ENCODE results near the gene CLDN6.

Gene CLDN6

DNA sequence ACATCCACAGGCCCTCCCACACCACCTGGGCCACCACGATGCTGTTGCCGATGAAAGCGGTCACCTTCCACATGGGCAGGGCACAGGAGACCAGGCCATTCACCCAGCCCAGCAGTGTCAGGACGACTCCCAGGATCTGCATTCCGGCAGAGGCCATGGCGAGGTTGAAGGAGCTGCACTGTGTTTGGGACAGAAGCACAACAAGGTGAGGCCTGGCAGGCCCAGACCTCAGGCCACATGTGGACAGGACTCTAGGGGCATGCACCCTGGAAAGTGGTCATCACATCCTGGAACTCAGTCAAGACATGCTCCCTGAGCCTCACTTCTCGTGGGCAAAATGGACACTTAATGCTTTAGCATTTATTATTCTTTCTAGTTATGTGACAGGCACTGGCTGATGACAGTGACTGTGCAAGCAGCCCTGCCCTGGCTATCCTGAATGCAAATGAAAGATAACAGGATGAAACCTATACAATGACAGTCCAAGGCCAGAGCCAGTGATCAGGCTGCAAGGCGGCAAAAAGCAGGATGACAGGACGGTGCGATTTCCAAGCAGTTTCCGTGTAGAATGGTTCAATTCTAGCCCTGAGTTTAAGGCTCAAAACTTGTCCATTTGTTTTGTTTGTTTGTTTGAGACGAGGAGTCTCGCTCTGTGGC, 2.0 kb downstream of the CLDN6 start:
- FAIRE-seq (no peak), DNase-seq (ENCODE audit: insufficient read length, low spot score) (no peak)

DNA sequence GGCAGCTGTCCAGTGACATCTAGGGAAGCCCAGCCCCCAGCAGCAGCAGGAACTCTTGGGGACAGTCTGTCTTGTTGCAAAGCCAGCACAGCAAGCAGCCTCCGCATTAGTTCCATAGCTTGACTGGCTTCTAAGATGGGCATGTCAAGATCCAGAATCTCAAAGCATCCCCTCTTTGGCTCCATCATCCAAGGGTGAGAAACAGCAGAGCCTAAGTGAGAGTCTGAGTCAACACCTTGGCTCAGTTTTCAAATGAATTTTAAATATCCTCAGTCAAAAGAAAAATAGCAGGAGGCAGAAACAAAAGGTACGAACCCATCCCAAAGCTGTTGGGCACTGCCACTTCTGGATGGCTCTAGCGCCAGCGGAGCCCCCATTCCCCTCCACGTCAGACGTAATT, 3.0 kb downstream of the CLDN6 start:
- DNase-seq (ENCODE audit: insufficient read length, low spot score) (no peak), FAIRE-seq (no peak)

DNA sequence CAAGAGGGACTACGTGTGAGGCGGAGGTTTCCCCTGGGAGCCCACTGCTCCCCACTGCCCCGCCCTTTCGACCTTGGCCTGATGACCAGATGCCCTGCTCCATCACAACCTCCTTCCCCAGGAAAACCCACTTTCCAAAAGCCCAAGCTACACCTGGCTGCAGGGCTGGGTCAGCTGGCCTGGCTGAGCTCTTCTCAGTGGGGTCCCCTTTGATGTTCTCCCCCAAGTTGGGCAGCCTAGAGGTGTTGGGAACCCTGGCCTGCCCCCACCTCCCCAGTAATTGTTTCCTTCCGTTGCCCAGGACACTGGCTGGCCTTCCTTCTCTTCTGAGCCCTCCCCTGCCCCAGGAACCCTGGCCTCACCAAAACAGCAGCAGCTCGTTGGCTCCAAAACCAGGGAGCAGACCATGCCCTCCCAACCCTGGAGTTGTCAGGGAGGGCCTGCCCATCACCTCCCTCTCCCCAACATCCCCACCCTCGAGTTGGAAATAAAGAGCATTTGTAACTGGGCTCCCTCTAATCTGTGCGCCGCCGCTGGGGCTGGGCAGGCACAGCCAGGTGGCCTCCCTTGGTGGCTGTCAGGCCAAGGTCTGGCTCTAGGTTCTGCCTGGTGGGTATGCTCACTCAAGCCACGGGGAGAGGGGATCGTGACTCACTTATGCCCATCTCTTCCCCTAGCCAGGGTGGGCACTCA, 3.8 kb downstream of the CLDN6 start:
- no peak for FAIRE-seq

DNA sequence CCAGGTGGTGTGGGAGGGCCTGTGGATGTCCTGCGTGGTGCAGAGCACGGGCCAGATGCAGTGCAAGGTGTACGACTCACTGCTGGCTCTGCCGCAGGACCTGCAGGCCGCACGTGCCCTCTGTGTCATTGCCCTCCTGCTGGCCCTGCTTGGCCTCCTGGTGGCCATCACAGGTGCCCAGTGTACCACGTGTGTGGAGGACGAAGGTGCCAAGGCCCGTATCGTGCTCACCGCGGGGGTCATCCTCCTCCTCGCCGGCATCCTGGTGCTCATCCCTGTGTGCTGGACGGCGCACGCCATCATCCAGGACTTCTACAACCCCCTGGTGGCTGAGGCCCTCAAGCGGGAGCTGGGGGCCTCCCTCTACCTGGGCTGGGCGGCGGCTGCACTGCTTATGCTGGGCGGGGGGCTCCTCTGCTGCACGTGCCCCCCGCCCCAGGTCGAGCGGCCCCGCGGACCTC, 4.5 kb downstream of the CLDN6 start:
- DNase-seq (ENCODE audit: insufficient read length, low spot score) = no peak
- FAIRE-seq = no peak

More for the DNA sequence above, 3.8 kb downstream of the CLDN6 start:
- DNase-seq (ENCODE audit: insufficient read length, low spot score) = no peak

DNA sequence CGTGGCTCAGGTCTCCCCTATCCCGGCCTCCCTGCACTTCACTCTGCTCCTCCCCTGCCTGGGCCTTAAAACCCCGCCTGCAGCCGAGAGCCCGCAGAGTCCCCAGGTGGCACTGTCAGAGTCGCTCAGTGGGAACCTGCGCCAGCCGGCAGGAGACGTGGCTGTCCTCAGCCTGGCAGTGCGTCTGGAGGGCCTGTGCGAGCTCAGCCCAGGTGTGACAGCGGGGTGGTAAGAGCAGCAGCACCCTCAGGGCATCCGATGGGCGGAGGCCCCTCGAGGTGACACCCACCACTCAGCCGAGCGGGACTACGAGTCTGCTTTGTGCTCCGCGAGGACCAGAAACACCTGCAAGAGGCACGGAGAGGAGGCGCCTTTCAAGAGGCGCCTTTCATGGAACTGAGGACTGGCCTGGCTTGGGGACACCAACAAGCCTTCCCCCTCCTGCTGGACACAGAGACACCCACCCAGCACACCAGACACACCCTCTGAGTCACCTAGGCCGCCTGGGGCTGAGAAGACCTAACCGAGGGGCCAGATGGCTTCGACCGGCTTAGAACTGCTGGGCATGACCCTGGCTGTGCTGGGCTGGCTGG, 5.1 kb downstream of the CLDN6 start, which contains the start of gene CLDN9:
TSS of gene CLDN9 (plus strand) at position 96 of the 593 bp plus-strand sequence. CDS start at position 536, 440 bp downstream.
- DNase-seq (ENCODE audit: insufficient read length, low spot score) (no peak), FAIRE-seq (peak; percentile 91)

DNA sequence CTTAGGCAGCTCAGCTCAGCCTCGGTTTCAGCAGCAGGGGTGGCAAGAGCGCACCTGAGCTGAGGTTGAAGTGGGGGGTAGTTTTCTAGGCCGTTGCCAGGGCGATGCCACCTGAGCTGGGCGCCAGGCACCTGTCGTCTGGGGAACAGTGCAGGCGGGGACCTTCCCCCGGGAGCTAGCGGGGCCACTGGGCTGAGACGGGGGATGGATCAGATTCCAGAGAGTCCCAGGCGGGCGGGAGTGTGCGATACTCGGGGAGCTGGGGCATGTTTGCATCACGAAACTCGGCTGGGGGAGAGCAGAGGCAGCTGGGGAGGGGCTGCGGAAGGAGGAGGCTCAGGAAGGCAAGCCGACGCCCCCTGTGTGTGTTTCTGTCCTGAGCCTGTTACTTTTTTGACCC, 5.7 kb downstream of the CLDN6 start:
- FAIRE-seq (no peak), DNase-seq (ENCODE audit: insufficient read length, low spot score) (no peak)

DNA sequence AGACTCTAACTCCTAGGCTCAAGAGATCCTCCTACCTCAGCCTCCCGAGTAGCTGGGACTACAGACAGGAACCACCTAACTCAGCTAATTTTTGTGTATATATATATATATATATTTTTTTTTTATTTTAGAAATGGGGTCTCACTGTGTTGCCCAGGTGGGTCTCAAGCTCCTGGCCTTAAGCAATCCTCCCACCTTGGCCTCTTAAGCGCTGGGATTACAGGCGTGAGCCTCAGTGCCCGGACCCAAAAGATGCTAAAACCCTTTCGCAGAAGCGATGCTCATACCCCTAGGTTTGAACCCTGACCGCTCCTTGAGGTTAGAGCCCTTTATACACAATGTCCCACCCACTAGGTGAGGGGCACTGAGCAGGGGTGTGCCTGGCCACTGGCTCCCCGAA, 7.5 kb downstream of the CLDN6 start:
- FAIRE-seq (no peak), DNase-seq (ENCODE audit: insufficient read length, low spot score) (no peak)

DNA sequence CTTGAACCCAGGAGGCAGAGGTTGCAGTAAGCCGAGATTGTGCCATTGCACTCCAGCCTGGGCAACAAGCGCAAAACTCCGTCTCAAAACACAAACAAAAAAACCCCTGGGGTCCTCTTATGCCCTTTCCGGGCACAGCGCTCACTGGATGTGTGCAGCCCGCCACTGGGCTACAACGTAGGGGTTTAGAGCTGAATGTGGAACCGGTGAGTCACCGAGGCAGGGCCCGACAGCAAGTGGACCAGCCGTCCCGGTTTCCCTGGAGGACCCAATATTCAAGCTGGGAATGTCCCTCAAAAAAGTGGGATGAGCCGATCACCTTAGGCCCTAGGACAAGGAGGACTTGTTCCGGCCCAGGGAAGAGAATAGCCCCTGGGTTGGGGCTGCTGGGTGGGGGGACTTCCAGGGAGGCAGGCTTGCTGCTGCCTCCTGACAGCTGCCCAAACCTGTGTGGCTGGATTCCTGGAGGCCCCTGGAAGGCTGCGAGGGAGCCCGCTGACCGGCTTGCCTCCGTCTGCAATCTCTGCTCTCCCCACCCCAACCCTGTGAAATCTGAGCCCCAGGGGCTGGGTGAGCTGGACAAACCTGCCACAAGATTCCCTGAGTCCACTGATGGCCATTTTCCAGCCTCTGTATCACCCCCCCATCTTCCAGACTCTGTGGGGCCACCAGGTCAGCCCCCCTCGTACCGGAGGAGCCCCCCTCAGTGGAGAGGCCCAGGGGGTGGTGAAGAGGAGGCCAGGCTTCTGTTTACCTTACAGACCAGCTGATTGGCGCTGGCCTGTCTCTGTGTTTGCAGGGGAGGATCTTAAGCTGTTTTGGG, 8.2 kb downstream of the CLDN6 start:
- peak; percentile 43 for DNase-seq (ENCODE audit: insufficient read length, low spot score)
- peak; percentile 23 for FAIRE-seq

DNA sequence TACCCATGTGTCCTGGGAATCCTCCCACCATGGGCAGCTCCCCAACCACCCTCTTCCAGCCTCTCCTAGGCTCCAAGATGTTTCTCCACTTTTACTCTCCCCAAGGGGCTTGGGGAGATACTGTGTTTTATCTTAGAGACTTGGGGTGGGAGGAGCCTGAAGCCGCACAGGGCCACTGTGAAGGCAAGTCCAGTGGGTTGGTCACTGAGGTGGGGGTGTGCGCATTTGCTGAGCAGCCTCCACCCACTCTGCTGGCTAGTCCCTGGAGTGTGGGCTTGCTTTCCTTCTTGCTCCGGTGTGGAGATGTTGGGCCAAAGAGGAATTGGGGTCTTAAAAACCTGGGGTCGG, 9.3 kb downstream of the CLDN6 start:
- DNase-seq (ENCODE audit: insufficient read length, low spot score) = no peak
- no peak for FAIRE-seq

DNA sequence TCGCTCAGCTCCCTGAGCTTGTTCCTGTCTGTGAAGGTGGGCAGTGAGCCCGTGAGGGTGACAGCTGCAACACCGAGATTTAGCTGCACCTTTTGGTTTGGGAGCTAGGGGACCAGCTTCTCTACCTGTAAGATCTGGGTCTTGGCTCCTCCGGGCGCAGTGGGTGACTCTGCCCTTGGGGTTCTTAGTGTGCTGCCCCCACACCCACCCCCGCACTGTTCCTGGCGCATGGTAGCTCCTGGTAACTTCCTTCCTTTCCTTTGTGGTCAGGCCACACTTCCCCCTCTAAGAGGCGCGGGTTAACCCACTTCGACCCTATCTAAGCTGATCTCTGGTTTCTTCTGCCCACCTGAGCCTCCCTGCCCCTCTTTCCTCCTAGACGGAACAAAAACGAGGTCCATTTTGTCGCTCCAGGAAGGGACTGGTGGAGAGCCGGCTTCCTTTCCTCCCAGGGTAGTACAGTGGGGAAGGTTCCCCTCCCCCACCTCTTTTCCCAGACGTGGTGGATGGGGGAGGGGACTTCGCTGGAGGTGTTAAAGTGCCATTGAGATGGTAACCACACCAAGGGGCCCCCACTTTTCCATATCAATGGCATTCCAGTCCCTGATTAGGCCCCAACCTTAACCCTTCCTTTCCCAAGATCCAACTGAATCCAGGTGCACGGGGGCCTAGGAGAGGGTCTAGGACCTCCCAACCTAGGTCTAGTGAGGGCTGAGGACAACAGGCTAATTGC, 9.9 kb downstream of the CLDN6 start:
- DNase-seq (ENCODE audit: insufficient read length, low spot score) = no peak
- no peak for FAIRE-seq

DNA sequence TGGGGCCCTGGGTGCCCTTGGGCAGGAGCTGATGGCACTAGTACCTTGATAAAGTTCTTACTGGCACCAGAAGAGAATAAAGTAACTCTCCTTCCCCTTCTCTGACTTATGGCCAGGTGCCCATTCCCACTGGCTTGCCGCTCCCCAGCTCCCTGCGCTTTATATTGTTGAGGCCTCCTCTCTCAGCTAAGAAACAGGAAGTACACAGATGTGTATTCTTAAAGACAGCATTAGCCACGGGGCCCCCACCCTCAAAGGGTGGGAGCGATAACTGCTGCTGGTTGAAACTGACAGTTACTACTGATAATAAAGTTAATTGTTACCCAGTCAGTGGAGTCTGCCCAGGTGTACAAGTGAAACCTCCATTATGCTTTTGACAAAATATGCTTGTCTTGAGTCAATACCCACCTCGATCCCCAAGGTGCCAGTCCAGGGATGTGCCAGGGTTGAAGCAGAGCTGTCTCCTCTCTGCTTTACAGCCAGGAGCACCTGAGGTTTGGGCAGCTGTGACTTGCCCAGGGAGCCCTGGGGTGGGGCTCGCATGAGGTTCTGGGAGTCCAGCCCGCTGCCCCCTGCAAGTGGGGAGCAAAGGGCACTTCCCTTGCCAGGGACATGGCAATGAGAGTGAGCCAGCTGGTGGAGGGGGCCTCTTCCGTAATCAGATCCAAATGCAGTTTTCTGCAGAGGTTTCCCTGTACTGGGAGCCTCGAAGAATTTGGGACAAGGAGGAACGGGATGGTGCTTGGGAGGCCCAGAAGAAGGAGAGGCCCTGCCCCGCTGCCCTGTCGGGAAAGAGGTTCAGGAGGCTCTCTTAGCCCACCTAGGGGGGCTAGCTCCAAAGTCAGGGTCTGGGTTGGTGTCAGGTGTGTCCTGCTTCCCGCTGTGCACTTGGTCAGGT, 10.7 kb downstream of the CLDN6 start:
- FAIRE-seq (no peak), DNase-seq (ENCODE audit: insufficient read length, low spot score) (no peak)

DNA sequence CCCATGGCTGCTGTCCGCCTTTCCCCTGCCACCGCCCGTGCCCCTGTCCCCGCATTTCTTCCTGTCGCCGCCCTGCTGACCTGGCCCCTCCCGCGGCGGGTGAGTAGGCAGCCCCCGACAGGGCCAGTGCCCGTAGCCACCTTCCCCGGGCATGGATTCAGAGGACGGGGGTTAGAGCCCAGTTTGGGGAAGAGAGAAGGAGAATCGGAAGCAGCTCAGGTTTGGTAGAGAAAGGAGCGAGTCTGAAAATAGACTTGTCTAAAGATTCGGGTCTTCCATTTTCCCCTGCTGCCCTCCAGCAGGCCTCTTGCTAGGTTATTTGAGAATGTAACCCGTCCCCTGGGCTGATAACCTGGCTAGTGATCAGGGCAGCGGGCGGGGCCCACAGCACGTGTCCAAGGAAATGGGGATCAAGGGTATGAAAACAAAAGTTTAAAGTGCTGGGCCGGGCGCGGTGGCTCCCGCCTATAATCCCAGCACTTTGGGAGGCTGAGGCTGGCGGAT, 13.2 kb downstream of the CLDN6 start:
- no peak for FAIRE-seq
- DNase-seq (ENCODE audit: insufficient read length, low spot score) = peak; percentile 28

DNA sequence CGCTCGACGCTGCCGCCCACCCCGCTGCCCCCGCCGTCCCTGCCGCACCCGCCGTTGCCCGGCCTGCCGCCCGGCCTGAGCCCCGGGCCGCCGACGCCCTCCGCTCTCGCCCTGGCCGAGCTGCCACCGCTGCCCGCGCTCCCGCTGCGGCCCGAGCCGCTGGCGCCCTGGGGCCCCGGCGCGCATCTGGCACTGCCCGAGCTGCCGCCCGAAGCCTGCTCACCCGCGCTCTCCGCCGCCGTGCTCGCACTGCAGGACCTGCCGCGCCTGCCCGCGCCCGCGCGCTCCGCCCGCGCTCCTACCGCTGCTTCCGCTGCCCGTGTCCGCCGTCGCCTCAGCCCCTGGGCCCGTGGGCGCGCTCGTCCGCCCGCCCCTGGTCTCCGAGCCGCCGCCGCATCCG, 13.7 kb downstream of the CLDN6 start:
- FAIRE-seq (no peak), DNase-seq (ENCODE audit: insufficient read length, low spot score) (no peak)

DNA sequence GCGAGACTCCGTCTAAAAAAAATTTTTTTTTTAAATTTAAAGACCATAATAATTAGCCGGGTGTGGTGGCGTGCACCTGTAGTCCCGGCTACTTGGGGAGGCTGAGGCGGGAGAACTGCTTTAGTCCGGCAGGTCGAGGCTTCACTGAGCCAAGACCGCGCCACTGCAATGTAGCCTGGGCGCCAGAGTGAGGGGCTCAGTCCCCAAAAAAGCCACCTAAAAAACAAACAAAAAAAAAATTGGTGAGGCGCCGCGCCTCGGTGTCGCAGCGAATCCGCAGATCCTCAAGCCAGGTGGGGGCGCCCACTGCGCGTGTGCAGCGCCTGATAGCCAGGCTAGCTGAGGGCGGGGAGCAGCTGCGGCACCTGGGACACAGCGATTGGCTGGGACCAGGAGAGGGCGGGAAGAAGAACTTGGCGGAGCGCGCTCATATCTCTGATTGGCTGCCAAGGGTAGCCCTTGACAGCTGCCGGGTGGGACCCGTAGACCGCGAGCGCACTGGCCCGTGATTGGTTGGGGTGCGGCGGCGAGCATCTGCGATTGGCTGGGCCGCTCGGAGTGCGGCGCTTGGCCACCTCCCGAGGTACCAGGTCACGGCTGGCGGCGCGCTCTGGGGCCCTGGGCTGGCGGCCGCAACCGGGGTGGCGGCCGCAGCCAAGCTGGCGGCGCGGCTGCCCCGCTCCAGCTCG, 14.3 kb downstream of the CLDN6 start:
- peak; percentile 98 for FAIRE-seq
- peak; percentile 99 for DNase-seq (ENCODE audit: insufficient read length, low spot score)

DNA sequence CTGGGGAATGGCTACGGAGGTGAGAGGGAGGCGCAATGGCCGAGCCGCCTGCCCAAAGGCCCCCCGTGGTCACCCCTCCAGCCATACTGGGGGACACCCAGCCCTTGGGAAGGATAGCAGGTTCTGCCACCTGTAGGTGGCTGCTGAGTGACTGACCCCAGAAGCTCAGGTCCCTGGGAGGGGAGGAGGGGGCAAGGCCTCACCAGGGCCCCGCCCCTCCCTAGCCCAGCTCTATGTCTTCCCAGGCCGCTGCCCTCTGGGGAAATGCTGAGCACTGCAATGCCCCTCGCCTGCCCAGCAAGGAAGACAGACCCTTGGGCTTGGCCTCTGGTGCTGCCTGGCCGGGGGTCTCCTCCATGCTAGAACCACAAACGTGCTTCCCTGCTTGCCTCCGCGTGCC, 16.7 kb downstream of the CLDN6 start:
- DNase-seq (ENCODE audit: insufficient read length, low spot score) = no peak
- FAIRE-seq = no peak

DNA sequence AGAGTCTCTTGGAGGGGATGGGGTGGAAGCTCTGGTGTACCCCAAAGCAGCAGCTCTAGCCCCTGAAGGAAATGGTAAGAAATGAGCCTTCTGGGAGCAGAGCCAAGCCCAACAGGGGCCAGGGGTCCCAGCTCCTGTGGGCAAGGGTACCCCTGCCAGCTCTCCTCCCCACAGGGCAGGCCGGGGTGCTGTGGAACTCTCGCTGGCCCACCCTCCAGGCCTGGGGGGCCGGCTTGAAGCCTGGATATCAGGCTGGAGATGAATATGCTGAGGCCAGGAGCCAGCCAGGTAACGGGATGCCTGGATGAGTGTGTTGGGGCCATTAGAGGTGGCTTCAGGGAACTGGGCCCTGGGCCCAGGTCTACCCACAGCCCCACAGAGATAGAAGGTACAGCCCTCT, 17.4 kb downstream of the CLDN6 start:
- DNase-seq (ENCODE audit: insufficient read length, low spot score) = no peak
- no peak for FAIRE-seq

DNA sequence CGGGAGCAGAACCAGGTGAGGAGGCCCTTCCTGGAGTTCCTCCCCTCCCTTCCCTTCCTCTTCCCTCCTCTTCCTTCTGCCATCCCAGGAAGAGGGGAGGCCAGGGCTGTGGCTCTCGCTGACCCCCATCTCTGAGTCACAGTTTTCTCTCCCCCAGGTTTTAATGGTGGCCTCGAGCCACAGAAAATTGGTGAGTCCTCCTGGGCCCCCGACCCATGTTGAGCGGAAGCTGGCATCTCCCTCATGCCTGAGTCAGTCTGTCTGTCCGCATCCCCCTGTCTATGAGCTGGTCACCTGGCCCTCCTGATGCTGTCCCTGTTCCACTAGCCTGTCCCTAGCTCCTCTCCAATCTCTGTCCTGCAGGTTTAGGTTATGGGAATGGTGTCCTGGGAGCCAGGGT, 18.1 kb downstream of the CLDN6 start:
- FAIRE-seq (no peak), DNase-seq (ENCODE audit: insufficient read length, low spot score) (no peak)

DNA sequence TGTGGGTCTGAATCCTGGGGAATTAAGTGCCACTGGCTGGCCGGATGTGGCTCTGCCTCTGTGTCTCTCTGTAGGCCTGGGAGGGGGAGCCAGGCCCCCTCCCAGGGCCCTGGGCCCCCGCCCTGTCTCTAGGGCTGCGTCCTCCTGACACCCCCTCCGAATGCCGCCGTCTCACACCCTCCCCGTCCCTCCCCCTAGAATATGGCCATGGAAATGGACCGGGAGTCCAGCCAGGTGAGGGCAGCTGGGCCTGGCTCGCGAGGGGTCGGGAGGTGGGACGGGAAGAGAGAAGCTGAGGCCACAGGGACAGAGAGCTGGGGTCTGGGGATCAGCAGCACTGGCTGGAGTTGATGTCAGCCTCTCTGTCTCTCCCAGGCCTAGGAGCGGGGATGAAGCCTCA, 21.7 kb downstream of the CLDN6 start:
- no peak for FAIRE-seq
- DNase-seq (ENCODE audit: insufficient read length, low spot score) = no peak

Measured in HTR-8/SVneo (cell line).